Colon (tissue), 2 donors: ENCODE data around the gene VAC14.
"Not testable (repeated sequence)": the region's sequence is repeated elsewhere in the genome, so short reads cannot be mapped to it uniquely, and the experiment has no call there.

Source experiments
- FAIRE-seq: peaks from 2 replicates; lab custom pipeline; 2012; peaks lifted over from hg19 to GRCh38; lab: Jason Lieb, UNC
- donor health status: control.
- donor health status: control.

The VAC14 gene

GRCh38 chr16:70680495-70681381, 120.2 kb downstream of the VAC14 start:
- no peak for FAIRE-seq

GRCh38 chr16:70679671-70680494, 121.1 kb downstream of the VAC14 start:
- FAIRE-seq, result no peak

- FAIRE-seq, result no peak
These were observed 121.9 kb downstream of the VAC14 start for GRCh38 chr16:70678898-70679670.

GRCh38 chr16:70678121-70678897, 122.6 kb downstream of the VAC14 start:
- no peak for FAIRE-seq

- no peak for FAIRE-seq
These were observed 123.3 kb downstream of the VAC14 start for GRCh38 chr16:70677499-70678120.

GRCh38 chr16:70676675-70677498, 124.1 kb downstream of the VAC14 start:
- FAIRE-seq, result no peak

- no peak for FAIRE-seq
These were observed 125.0 kb downstream of the VAC14 start for GRCh38 chr16:70675851-70676513.

- no peak for FAIRE-seq
These were observed 126.5 kb downstream of the VAC14 start for GRCh38 chr16:70674221-70675014.

- not testable (repeated sequence) for FAIRE-seq
These were observed 130.0 kb downstream of the VAC14 start for GRCh38 chr16:70670938-70671337.

GRCh38 chr16:70670175-70670574, 130.8 kb downstream of the VAC14 start:
- no peak for FAIRE-seq

GRCh38 chr16:70665806-70666735, 134.9 kb downstream of the VAC14 start:
- no peak for FAIRE-seq

- FAIRE-seq, result no peak
These were observed 135.8 kb downstream of the VAC14 start for GRCh38 chr16:70665113-70665694.

GRCh38 chr16:70664325-70665112, 136.4 kb downstream of the VAC14 start:
- no peak for FAIRE-seq

GRCh38 chr16:70663524-70664324, 137.2 kb downstream of the VAC14 start:
- FAIRE-seq, result no peak

- FAIRE-seq, result no peak
These were observed 137.9 kb downstream of the VAC14 start for GRCh38 chr16:70662991-70663523.
